Omental fat pad (tissue), 4 donors: ENCODE results near the gene CELF4. TPM values are rescaled to one million over a fixed set of nuclear protein-coding genes. Genes with fewer than 3 reads are reported as not detected.

Experiments used
- ATAC-seq: fragments of 150-250 bp; one replicate; pipeline ENCODE4 v1.9.1; 2016; ENCODE audit warnings: mild to moderate bottlenecking, moderate library complexity; ENCODE audit not compliant: low FRiP score
- DNase-seq: peaks from one replicate; pipeline ENCODE4 v3.0.0-alpha.2; 2019; ENCODE audit warnings: low spot score
- CTCF ChIP-seq, 3 donors: fragments of 450-650 bp; IDR thresholded peaks; one replicate each; pipeline ENCODE4 v1.5.1; 2016 to 2017; ENCODE audit warnings: antibody characterized with exemption in 3 of 3, mild to moderate bottlenecking in 3 of 3, moderate library complexity in 2 of 3
- total RNA-seq, 4 donors: library from RNA; depleted of rRNA; stranded (reverse); fragments of >200 nt; gene quantifications; one replicate each; pipeline ENCODE4 v1.1.0, GENCODE V29; 2016

The CELF4 gene
- total RNA-seq, 4 donors from 2014 or later: 0.37 to 0.47 TPM; not detected in 2

GRCh38 chr18:37443325-37444055 lies 122.1 kb downstream of the CELF4 start:
- DNase-seq (no peak), ATAC-seq (no peak)
- no peak for TF ChIP-seq CTCF (IDR thresholded peaks at IDR 0.05)

GRCh38 chr18:37442477-37442876 lies 123.1 kb downstream of the CELF4 start:
- no peak for TF ChIP-seq CTCF (IDR thresholded peaks at IDR 0.05)
- no peak for DNase-seq
- no peak for ATAC-seq

GRCh38 chr18:37441821-37442220 lies 123.8 kb downstream of the CELF4 start:
- ATAC-seq (no peak), DNase-seq (no peak)
- no peak for TF ChIP-seq CTCF (IDR thresholded peaks at IDR 0.05)

GRCh38 chr18:37440206-37440605 lies 125.4 kb downstream of the CELF4 start:
- ATAC-seq: no peak

GRCh38 chr18:37438417-37439180 lies 127.0 kb downstream of the CELF4 start:
- no peak for TF ChIP-seq CTCF (IDR thresholded peaks at IDR 0.05)
- ATAC-seq (no peak), DNase-seq (no peak)

More at GRCh38 chr18:37440206-37440605, 125.4 kb downstream of the CELF4 start:
- DNase-seq: no peak
- TF ChIP-seq CTCF (IDR thresholded peaks at IDR 0.05): no peak

GRCh38 chr18:37435996-37436395 lies 129.6 kb downstream of the CELF4 start:
- DNase-seq (no peak), ATAC-seq (no peak)
- no peak for TF ChIP-seq CTCF (IDR thresholded peaks at IDR 0.05)
